ENCODE data around the gene TMEM163.

TMEM163 gene

DNA sequence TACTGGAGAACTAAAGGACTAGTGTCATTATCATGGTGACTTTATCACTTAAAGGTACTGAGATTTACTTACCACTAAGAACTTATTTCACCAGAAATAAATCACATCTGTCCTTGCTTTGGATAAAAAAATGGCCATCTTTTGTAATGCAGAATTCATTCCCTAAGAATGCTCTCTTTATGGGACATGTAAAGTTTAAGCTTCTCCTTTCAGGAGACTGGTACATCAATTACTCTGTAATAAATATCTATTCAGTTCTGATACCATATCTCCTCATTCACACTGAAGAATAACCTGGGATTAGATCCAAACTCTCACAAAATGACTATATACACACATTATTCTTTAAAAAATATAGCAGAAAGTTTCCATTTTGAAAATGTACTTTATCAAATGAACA lies 24.4 kb downstream of the TMEM163 start:
- in situ Hi-C loops (cut with MboI; ENCODE audit: low sequenced_read_pairs) = no loop called here

GRCh38 chr2:134693359-134694330 lies 25.2 kb downstream of the TMEM163 start:
- in situ Hi-C loops (cut with MboI; ENCODE audit: low sequenced_read_pairs) = no loop called here

GRCh38 chr2:134692499-134692898 lies 26.3 kb downstream of the TMEM163 start:
- in situ Hi-C loops (cut with MboI; ENCODE audit: low sequenced_read_pairs) = no loop called here

DNA sequence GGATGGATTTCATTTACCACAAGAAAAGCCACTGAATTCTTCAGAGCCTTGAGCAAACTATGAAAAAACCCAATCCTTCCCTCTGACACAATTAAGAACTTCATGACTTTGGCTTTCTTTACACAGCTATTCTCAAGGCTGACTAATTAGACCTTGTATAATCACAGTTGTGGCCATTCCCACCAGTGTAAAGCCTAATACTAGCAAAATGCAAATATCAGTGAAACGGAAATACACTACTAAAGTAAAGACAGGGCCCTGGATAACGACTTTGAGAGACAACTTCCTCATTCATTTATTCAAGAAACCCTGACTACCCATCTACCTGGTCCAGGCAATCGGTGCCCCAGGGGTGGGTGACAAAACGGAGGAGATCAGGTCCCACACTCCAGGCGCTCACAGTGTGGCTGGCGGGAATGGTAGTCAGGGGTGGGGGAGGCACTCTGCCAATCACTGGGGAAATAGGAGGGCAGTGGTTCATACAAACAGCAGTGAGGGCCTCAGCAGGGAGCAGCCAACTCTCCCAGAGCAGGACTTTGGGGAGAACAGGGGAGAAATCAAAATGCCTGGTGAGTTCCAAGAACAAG lies 28.1 kb downstream of the TMEM163 start:
- in situ Hi-C loops (cut with MboI; ENCODE audit: low sequenced_read_pairs) = no loop called here

GRCh38 chr2:134689315-134689714 lies 29.5 kb downstream of the TMEM163 start:
- in situ Hi-C loops (cut with MboI; ENCODE audit: low sequenced_read_pairs) = no loop called here

GRCh38 chr2:134685967-134686366 lies 32.8 kb downstream of the TMEM163 start:
- in situ Hi-C loops (cut with MboI; ENCODE audit: low sequenced_read_pairs) = no loop called here

- in situ Hi-C loops (cut with MboI; ENCODE audit: low sequenced_read_pairs) = no loop called here
These were observed 35.2 kb downstream of the TMEM163 start for GRCh38 chr2:134683561-134684112.

DNA sequence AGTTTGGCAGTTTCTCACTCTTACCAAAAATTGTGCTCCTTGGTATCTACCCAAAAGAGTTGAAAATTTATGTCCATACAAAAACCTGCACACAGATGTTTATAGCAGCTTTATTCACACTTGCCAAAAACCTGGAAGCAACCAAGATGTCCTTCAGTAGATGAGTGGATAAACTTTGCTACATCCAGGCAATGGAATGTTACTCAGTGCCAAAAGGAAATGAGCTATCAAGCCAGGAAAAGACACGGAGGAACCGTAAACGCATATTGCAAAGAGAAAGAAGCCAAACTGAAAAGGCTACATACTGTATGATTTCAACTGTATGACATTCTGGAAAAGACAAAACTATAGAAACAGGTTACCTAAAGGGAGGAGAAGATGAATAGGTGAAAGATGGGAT lies 36.1 kb downstream of the TMEM163 start:
- in situ Hi-C loops (cut with MboI; ENCODE audit: low sequenced_read_pairs) = no loop called here

- in situ Hi-C loops (cut with MboI; ENCODE audit: low sequenced_read_pairs) = no loop called here
These were observed 37.6 kb downstream of the TMEM163 start for GRCh38 chr2:134681201-134681600.

GRCh38 chr2:134679745-134680144 lies 39.1 kb downstream of the TMEM163 start:
- in situ Hi-C loops (cut with MboI; ENCODE audit: low sequenced_read_pairs) = no loop called here

DNA sequence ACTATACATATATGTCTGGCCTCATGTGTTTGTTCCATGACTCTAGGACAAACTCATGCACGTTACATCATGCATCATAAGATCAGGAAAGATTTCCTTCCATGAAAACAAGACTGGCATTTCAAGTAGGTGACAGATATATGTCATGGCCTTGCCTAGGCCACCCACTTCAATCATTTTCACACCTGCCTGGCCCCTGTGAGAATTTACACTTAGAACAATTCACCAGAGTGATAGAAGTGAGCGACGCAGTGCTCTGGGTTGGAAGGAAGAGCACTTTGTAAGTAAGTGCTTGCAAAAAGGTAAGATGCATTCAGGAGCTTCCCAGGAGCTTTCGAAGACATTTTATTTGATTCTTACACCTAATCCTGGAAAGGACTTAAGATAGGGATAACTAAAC lies 39.5 kb downstream of the TMEM163 start:
- in situ Hi-C loops (cut with MboI; ENCODE audit: low sequenced_read_pairs) = no loop called here

GRCh38 chr2:134677856-134678756 lies 40.7 kb downstream of the TMEM163 start:
- in situ Hi-C loops (cut with MboI; ENCODE audit: low sequenced_read_pairs) = no loop called here

- in situ Hi-C loops (cut with MboI; ENCODE audit: low sequenced_read_pairs) = no loop called here
These were observed 41.8 kb downstream of the TMEM163 start for GRCh38 chr2:134676960-134677359.

DNA sequence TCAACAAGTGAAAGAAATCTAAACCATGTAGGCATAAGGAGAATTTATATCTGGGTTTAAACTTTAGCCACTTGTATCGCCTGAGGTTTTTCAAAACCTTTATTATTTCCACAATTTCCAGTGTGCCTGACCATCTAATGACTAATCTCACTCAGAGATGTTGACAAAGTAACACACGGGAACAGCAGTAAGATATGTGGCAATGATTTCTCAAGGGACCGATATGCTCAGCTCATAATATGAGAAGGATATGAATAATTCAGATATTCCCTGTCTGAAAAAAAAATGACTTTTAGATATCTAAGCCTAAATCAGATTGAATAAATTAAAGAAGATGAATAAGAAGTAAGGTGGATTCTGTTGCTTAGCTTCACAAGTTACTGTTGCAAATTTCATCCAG lies 43.5 kb downstream of the TMEM163 start:
- in situ Hi-C loops (cut with MboI; ENCODE audit: low sequenced_read_pairs) = no loop called here

DNA sequence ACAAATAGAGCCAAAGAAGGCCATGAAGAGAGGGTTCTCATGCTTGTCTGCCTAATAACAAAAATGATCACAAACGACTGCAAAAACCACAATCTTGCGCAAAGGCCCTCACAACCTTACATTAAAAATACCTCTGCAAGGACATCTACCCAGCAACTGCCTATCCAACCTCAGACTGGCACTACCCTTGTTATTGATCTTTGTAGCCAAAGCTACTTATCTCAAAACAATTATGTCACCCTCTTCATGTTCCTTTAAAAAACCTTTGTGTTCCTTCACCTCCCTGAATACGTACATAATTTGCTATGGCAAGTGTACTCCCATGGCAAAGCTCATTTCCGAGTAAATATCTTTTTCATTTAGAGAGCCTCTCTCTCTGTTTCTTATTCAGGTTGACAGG lies 44.1 kb downstream of the TMEM163 start:
- in situ Hi-C loops (cut with MboI; ENCODE audit: low sequenced_read_pairs) = no loop called here

- in situ Hi-C loops (cut with MboI; ENCODE audit: low sequenced_read_pairs) = no loop called here
These were observed 47.3 kb downstream of the TMEM163 start for GRCh38 chr2:134671513-134671912.

- in situ Hi-C loops (cut with MboI; ENCODE audit: low sequenced_read_pairs) = no loop called here
These were observed 47.8 kb downstream of the TMEM163 start for GRCh38 chr2:134670955-134671354.

- in situ Hi-C loops (cut with MboI; ENCODE audit: low sequenced_read_pairs) = no loop called here
These were observed 48.8 kb downstream of the TMEM163 start for GRCh38 chr2:134669731-134670669.

DNA sequence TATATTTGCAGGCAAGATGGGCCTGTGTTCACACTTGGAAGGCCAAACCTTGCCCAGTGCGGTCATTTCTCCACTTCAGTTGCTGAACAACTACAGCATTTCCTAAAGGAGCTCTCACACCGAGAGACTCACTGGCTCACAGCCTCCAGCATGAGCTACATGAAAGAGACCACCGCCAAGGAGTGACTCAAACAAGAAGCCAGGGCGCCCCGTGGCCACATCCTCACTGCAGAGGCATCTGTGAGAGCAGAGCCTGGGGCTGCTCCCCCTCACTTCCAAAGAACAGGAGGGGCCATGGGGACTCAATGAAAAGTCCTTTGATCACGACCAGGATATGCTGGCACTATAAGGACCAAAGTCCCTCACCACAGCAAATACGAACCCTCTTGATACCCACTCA lies 50.0 kb downstream of the TMEM163 start:
- in situ Hi-C loops (cut with MboI; ENCODE audit: low sequenced_read_pairs) = no loop called here

GRCh38 chr2:134667541-134667940 lies 51.3 kb downstream of the TMEM163 start:
- in situ Hi-C loops (cut with MboI; ENCODE audit: low sequenced_read_pairs) = no loop called here
